ENCODE results near the gene HRH3.
A peak's percentile ranks its signal among the peaks of the same experiment; 100 is the strongest.

The HRH3 gene

DNA sequence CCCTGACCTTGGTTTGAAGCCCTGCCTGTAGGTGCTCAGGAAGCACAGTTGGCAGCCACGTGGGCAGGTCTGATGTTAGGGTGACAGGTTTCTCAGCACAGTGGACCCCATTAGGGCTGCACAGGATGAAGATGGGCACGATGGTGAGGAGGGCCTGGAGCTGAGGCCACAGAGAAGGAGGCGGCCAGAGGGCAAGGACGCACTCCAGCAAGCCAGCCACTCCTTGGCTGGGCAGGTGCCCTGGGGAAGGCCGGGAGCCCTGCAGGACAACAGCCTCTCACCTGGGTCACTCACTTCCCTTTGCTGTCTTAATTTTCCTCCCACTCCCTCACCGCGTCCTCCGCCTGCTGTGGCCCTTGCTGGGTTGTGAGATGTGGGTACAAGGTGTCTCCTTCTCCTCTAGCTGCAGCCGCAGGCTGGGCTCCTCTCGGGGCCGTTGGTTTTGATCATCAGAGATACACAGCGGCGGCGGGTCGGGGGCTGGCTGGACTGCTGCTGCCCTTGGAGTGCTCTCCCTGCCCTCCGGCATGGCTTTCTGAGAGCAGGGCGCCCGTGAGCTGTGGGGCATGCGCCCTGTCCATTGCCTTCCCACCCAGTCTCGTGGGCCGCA is 23.9 kb upstream of the HRH3 start:
- DNase-seq, result no peak

DNA sequence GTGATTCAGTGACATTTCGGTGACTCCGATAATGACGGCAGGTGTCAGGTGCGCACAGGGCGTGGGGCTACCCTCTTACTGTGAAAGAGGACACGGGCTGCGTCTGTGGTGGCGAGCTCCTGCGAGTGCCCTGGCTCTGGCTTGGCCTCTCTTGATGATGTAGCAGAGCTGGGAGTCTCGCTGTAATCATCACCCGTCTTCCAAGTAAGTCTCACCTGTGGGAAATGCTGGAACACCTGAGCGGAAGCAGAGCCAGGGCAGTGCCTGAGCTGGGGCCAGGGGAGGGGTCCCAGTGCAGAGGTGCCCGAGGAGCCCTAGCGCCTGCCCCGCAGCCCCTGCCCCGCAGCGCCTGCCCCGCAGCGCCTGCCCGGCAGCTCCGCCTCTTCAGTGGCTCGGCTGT is 23.0 kb upstream of the HRH3 start:
- no peak for DNase-seq

DNA sequence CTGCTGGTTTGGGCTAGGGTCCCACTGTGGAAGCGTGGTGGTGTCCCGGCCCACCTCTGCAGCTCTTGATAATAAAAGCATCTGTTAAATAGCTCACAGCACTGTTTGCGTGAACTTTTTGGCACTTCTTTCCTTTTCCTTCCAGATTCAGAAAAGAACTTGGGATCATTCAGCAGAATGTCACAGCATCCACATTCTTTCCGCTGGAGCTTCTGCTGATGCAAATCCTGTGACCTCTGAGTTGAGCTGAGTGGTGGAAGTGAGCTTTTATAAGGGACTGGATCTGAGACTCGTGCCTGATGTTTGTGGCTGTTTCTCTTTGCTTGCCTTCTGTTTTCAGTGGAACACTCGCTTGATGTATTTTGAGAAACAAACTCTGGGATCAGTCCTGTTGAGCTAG is 22.1 kb upstream of the HRH3 start:
- DNase-seq, result no peak

DNA sequence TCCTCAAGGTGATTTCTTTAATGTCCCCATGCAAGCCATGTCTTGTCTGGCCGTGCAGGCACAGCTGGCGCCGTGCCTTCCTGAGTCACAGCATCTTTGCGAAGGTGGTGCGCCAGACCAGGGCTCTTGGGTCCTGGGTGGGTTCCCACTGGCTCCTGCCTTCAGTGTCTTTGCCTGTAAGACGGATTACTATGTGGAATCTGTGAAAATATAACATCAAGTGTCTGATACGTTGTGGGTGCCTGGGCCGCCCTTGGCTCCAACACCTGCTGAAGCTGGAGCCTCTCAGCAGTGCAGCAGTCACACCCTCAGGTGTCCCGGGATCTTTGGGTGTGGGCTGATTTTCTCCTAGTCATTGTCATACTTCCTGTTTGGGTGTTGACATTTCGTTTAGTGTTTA is 21.4 kb upstream of the HRH3 start:
- DNase-seq, result no peak

DNA sequence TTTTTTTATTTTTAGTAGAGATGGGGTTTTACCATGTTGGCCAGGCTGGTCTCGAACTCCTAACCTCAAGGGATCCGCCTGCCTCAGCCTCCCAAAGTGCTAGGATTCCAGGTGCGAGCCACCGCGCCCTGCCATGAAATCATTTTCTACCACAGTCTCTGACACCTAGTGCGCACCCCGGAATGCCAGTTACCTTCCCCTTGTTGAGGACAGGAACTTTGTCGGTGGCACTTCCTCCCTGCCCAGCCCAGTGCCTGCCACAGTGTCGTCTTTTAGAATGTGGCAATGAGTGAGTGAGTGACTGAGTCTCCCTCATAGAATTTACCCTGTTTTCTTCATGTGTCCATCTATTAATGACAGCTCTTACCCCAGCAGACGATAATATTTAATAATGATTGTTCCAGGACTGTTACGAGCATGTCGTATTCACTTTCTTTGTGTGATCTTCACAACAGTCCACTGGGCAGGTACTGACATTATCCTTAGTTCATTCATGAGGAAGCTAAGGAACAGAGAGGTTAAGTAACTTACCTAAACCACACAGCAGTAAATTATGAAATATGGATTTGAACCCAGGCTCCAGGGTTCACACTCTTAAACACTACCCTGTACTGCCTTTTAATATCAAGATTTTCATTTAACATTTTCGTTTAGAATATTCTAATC is 20.1 kb upstream of the HRH3 start:
- no peak for DNase-seq

DNA sequence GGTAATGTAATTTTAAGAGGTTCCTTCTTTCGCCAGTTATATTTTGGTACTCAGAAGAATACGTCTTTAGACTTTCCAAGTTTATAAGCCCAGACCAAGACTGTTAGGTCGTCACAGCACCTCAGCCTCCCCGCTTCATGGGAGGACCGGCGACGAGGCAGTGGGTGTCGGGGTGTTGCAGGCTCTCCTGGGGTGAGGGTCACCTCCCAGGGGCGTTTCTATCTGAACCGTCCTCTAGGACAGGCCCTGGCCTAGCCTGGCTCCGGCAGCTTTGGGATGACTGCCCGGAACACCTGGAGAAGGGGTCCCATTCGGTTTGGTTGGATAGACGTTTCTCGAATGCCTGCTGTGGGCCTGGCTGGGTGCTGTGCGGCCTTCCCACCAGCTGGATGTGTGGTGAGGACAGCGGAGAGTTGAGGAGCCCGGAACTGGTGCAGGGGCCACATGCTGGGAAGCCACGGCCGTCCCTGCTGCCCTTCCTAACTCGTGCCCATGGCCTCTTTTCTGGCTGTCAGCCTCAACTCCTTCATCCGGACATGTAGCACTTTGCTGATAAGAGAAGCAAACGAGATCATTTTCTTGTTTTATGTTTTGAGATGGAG is 19.3 kb upstream of the HRH3 start:
- no peak for DNase-seq

DNA sequence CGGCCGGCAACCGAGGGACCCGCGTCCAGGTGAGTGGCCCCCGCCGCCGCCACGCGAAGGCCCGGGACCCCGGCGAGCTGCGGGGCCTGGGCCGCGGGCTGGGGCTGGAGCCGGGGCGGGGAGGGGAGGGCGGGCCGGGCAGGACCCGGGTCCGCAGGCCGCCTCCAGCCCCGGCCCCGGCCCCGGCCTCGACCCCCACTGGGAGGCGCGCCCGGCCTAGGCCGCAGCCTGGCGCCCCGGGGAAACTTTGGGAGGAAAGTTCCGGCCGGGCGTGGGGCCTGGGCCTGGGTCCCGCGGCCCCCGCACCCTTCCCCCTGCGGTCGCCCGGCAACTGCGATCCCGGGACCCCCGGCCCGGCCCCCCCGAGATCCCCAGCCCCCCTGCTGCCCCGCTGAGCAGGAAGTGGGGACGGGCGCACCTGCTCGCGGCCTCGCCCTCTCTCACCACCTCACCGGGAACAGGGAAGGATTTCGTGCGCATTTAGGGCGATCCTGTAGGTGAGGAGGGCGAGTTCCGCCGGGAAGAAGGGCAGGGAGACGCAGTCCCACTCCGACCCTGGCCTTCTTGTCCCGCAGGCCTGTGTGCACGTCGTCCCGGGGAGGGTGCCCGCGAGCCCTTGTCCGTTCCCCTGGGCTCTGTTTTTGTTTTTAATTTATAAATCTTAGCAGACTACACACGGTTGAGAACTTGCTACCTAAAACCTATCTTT is 18.6 kb upstream of the HRH3 start:
- no peak for DNase-seq

DNA sequence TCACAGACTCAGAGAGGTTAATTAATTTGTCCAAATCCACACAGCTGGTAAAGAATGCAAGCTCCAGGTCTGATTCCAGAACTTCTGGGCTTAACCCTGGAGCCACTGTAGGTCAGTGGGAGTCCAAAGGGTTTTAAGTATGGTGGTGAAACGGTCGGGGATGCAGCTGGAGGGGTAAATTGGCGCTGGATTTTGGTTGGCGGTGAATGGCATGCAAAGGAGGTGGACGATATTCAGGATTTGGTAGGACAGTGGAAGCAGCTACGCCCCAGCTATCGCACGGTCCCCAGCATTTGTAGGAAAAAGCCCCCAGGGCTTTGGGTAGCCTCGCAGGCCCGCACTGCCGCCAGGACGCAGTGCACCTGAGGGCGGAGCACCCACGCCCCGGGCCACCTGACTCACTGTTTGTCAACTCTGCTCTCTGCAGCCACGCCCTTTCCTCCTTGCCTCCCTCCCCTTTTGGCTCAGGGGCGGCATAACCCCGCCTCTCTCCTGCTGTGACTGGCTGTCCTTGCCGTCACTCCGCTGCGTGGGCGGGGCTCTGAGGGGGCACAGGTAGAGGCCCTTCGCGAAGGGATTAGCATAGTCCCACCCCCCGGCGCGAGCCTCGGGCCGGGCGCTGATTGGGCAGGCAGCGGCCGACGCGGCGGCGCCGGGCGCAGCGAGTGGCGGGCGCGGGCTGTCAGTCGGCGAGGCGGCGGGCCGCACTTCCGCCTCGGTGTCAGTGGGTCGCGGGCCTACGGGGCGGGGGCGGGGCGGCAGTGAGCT is 17.9 kb upstream of the HRH3 start, which contains the start of gene OSBPL2:
TSS of gene OSBPL2 (plus strand) at position 721 of the 768 bp plus-strand sequence. CDS start 17,664 bp downstream, outside the sequence.
- peak; percentile 99 for DNase-seq

DNA sequence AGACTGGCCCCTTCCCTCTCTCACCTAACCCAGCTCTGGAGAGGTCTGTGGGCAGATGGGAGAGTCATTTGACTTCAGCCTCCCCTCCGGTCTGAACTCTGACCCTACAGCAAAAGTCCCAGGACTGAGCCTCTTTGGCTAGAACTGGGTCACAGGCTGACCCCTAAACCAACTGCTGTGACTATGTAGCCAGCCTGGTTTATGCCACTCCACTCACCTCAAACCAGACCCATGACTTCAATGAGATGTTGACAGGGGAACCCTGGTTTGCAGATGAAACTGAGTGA is 17.4 kb upstream of the HRH3 start:
- no peak for DNase-seq

DNA sequence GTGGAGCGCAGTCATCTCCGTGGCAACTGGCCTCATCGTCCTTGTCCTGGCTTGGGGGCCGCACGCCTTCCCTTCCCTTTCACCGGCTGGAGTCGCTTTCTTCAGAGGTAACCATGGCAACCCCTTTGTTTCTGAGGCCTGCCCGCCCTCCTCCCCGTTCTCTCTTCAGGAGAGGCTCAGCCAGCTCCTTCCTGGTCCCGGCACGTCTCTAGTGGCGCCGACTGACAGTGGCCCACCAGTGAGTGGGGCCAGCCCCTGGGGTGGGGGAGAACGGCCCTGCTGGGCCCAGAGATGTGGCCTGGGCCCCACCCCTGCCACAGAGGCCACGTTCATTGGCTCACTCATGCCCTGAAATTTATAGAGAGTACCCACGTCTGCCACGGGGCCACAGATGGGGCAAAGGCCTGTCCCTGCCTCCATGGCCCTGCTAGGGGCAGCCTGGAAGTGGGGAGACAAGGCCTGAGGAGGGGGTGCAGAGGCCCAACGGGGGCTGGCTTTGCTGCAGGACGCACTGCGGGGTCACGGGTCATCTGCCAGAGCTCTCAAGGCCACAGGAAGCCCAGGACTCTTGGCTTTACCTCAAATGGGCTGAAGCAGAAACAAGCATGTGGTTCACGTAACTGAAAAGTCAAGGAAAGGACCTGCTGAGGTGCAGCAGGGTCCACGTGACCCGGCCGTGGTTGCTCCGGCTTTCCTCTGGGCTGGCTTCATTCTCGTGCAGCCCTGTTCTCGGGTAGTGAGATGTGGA is 16.9 kb upstream of the HRH3 start:
- DNase-seq, result no peak

DNA sequence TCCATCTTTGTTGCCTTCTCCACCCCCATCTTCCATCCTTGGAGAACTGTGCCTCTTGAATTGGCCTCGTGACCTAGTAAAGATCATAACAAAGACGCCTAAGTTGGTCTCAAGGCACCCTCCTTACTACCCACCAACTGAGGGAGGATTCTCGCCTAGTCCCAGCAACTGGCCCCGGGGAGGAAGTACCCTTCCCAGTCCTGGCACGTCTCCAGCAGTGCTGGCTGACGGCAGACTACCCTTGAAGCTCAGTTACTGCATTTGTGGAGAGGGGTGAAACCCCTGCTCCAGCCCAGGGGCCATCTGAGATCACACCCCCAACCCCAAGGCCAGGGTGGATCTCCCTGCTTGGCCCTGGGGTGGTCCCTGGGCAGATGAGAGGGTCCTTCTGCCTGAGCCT is 16.1 kb upstream of the HRH3 start:
- DNase-seq, result no peak

DNA sequence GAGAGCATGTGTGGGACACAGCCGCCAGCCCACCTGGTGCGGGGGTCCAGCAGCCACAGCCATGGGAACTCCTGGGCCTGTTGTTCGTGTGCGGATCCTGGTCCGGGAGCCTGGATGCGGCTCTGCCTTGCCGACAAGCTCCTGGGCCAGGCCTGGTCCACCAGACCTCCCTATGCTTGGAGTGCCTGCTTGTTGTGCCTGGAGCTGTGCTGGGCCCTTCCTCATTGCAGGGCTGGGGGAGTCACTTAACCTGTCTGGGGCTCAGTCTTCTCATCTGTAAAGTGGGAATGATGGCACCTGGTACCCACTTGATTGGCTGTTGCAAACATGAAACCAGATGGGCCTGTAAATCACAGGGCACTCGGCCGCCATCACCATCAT is 15.7 kb upstream of the HRH3 start:
- DNase-seq, result no peak

DNA sequence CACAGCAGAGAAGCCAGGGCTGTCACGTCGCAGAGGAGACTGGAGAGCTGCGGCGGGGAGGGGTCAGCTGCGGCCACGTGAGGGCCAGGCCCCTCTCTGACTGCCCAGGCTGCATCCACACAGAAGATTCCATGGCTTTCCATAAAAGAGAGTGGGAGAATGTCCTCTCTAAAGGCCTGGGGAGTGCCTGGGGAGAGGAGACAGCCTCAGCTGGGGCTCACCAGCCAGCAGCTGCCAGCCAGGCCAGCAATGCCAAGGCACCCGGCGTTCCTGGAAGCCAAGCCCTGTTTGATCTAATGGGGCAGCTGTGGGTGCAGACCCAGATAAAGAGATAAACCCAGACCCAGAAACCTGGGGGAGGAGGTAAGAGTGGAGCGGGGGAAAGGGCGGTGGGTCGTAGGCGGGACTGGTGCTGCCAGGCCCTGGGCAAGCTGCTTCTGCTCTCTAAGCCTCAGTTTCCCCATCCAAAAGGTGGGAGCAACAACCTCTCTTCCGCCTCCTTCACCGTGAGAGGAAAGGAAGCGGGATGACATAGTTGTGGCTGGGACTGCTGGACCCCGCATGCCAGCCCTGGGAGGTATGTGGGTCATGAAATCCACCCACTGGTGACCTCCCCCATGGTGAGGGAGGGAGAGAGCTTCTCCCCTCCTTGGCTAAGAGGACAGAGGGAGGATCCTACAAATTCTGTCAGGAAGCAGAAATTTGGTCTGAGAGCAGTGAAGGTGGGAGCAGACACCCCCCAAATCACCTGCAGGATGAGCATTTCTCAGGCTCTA is 15.1 kb upstream of the HRH3 start:
- no peak for DNase-seq

DNA sequence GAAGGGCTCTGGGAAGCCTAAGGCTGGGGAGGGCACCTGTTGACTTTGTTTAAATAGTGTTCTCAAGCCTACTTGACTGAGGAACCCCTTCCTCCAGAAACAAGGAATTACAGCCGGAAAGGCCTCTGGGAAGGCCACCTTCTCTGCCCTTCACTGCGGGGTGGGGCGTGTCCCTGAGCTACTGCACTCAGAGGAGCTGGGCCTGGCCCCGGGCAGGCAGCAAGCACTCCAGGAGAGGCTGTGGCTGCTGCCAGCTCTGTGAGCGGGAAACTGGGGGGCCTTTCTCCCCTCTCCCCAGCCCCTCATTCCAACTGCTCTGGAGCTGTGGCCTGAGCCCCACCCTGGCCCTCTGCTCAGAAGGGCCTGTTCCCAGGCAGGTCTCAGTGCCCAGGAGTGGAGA is 14.3 kb upstream of the HRH3 start:
- DNase-seq, result no peak

DNA sequence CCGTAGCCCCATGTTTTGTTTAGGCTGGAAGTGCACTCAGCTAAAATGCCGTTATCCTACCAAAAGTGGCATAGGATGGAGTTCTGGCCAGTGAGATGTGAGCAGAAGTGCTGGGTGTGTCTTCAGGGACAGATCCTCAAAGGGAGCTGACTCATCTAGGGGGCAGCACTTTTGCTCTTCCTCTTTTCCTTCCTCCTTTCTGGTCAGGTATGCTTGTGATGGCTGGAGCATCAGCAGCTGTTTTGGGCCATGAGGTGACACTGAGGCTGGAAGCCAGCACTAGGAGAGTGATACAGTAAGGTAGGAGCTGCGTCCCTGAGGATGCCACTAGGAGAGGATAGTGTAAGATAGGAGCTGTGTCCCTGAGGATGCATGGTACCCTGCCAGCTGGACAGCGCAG is 13.6 kb upstream of the HRH3 start:
- no peak for DNase-seq

DNA sequence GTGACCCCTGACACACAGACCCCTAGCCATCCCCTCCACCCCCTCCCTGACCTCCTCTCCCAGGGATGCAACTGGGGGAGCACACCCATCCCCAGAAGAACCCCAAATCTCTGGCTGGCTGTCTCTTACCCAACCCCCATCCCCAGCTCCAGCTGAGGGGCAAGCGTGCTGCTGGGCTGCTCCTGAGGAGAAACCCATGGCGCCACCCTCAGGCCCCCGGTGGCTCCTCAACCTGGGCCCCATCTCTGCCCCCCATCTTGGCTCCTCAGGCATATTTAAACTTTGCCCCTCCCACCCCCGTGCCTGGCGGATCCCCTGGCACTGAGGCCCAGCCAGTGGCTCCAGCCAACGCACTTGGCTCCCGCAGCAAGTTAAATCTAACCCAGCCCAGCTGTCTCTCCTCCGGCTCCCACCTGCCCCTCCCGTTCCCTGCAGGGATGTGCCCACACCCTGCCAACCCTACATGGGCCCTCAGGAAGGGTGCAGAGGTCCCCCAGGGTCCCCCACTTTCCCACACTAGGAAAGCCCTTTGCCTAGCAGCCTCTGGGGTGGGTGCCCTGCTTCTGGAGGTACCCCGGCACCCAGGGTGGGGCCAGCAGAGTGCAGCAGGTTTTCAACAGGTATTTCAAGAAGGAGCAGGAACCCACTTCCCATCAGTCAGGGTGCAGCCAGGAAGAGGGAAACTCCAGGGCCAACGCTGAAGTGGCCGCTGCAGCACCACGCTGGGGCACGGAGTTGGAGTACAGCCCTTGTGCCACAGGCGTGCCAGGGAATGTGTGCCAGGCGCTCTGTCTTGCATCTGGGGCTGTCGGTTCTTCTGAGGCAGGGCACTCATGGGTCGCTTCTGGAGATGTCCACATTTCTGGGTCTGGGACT is 12.9 kb upstream of the HRH3 start:
- DNase-seq, result no peak

DNA sequence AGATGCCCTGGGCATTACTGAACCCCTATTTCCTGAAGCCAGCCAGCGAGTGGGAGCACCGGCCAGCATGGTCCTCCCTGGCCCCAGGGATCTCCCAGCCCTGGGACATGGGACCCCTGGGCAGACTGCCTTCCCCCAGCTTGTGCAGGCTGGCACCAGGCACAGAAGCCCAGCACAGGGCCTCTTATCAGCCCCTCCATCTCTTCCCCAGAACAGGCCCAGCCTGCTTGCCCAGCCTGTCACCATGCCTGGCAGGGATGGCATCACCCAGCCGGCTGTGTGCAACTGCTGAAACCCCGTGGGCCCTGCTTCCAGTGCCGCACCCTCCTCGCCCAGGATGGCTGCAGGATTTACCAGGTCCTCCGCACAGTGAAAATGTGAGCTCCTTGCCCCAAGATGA is 12.1 kb upstream of the HRH3 start:
- DNase-seq, result no peak

DNA sequence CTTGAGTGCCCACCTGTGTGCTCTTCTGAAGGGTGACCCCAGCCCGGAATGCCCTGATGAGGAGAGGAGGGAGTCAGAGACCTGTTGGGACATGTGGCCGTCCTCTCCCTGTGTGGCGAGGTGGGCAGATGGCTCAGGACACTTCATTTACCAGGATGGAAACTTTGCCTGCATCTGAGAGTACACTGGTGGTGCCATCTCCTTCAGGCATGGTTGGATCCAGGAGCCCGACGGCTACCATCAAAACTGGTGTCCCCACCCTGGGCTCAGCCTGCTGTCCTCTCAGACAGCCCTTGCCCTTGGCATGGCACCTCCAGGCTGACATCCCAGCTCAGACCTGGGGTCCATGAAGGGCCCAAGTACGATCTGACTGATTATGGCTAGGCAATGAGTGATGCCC is 11.2 kb upstream of the HRH3 start:
- DNase-seq, result no peak

DNA sequence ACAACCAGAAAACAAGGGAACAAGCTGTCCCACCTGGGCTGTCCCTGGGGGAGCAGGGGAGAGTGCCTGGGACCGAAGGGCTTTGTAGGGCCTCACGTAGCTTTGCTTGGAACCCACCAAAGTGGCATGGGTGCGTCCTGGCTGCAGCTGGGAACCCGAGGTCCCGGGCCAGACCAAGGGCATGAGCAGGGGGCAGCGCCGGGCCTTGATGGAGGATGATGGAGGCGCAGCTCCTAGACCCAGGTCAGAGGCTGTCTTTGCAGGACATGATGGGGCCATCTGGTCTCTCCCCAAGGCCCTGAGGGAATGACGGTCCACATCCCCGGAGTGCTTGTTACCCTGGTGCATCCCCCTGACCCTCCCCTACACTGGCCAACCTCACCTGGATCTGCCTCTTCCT is 10.6 kb upstream of the HRH3 start:
- no peak for DNase-seq

DNA sequence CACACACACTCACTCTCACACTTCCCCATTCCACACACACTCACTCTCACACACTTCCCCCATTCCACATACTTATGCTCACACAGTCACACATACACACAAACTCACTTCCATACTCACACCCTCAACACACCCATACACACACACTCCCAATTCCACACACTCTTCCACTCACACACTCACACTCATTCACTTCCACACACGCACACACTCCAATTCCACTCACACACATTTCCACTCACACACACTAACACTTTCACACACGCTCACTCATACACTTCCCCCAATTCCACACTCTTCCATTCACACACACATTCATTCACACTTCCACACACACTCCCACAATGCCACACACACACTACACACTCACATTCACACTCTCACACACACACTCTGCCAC is 10.2 kb upstream of the HRH3 start:
- no peak for DNase-seq

DNA sequence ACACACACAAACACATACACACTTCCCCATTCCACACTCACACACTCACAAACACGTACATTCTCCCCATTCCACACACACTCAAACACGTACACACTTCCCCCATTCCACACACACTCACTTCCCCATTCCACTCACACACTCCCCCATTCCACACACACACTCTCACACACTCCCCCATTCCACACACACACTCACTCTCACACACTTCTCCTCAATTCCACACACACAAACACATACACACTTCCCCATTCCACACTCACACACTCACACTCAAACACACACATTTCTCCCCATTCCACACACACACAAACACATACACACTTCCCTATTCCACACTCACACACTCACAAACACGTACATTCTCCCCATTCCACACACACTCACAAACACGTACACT is 9.6 kb upstream of the HRH3 start:
- DNase-seq, result no peak
